NCI-H226 (cell line): Measurements from ENCODE around the gene TBX15.
"Not testable (repeated sequence)": the region's sequence is repeated elsewhere in the genome, so short reads cannot be mapped to it uniquely, and the experiment has no call there.

Experiments used
- DNase-seq: peaks from one replicate; pipeline ENCODE4 v3.0.0-alpha.2; 2015

The TBX15 gene

DNA sequence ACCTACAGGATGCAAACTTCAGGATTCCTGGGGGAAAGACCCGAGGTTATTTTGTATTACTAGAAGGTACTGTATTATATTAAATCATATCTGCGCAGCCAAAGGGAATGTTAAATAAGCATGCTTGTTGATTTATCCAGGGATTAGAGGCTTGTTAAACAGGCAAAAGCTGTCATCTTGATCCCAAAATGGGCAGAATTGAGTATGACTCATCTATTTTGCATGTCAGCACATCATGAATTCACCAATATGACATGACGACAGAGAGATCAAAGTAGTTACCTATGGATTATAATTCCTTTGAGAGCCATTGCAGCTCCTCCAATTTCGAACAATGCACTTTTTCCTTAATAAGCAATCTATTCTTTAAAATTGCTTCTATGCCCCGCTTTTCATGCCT is 66.1 kb downstream of the TBX15 start:
- DNase-seq: no peak

DNA sequence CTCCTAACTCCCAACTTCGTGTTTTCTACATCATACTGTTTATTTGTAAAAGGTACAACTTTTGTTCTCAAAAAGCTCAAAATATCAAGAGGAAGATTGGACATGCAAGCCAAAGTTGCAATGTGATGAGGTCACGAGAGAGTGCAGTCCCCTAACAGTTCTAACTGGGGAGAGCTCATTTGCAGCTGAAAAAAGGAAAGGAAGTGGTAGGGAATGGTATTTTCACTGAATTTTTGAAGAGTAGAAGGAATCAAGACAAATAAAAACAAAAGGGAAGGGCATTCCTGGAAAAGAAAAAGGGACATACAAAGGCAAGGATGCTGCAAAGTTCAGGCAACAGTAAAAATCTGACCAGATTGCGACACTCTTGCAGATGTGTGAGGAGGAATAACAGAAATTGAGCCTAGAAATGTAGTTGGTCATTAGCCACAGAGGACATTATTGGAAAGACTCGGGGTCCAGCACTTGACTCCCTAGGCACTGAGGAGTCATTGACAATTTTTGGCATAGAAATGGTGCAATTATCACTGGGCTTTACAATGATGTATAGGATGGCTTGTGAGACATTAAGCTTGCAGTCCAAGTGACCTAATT is 67.9 kb downstream of the TBX15 start:
- DNase-seq: no peak

GRCh38 chr1:118918940-118919259 is 69.2 kb downstream of the TBX15 start:
- no peak for DNase-seq

DNA sequence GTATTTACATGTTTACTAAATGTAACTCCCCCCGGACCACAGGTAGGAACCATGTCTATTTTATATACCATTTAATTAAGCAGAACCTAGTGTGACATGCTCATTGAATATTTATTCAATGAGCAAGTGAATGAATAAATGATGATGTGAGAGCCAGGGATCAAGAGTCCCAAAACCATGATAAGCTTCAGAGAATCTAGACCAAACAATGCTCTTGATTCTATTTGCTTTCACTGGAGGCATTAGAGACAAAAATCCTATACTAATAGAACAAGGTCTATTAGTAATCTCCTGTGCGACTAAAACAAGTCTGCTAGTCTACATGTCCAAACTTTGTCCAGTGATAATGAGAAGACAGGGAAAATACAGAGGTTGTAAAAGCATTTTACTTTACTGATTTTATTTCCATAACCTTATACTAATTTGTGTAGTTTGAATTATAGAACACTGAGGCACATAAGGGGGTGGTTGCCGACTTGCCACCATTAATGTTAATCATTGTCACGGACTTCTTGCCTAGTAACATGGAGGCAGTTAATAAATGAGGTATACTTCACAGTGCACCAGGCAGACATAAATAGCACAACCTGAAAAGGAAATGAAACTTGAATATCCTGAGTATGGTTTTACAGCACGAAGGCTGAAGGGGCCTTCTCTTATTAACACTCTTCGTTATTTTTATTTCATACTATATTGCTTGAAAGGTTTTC is 69.8 kb downstream of the TBX15 start:
- no peak for DNase-seq

DNA sequence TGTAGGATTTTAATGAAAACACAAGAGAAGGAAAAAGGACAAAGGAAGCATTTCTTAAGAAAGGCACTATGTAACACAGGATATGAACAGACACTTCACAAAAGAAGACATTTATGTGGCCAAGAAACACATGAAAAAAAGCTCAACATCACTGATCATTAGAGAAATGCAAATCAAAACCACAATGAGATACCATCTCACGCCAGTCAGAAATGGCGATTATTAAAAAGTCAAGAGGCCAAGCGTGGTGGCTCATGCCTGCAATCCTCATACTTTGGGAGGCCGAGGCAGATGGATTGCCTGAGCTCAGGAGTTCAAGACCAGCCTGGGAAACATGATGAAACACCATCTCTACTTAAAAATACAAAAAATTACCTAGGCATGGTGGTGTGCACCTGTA is 71.8 kb downstream of the TBX15 start:
- DNase-seq: not testable (repeated sequence)

GRCh38 chr1:118914379-118915161 is 73.6 kb downstream of the TBX15 start:
- no peak for DNase-seq

DNA sequence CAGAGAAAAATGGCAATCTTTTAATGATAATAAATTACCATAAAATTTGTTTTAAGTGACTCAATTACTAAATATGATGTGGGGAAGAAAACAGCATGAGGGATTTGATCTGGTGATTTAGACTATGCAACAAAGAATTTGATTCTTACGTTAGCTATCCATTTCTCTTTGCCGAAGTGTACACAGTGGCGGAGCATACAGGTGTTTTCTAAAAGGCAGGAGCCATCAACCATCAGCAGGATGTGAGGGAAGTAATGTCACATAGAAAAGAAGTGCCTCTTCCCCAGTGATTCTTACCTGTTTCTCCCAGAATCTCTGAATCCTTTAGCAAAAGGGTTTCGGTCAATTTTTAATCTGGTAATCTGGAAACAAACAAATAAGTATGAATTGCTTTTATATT is 74.3 kb downstream of the TBX15 start:
- DNase-seq: no peak

DNA sequence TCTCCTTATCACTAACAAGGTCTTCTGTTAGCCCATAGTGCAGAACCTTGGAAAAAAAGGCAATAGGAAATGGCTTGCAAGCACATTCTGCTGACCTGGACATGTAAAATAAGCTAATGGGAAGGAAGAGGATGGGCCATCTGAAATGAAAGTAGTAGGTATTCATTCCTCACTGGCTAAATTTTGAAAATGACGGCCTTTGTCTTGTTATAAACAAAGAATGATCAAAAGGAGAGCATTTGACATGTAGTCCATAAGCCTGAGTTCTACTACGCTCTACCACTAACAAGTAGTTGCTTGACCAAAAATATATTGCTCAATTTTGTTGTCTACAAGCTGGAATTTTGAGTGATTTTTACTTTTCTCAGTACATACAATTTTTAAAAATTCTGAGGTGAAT is 75.6 kb downstream of the TBX15 start:
- no peak for DNase-seq

DNA sequence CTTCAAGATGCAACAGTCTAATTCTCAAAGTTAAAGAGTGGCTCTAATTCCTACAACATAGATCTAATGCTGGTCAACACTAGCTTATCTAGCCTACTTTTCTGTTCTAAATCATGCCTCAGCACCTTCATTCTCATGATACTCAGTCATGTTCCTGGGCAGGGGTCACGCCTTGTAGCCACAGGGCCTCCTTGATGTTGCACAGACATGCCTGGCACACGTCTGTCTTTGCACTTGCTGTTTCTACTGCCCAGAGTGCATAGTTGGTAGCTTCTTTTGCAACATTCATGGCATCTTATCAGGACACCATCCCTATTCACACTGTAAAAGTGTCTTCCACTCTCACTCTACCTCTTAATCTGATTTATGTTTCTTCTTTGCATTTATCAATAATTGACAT is 76.6 kb downstream of the TBX15 start:
- no peak for DNase-seq

- no peak for DNase-seq
These were observed 80.7 kb downstream of the TBX15 start for GRCh38 chr1:118907466-118907865.

GRCh38 chr1:118905671-118906070 is 82.5 kb downstream of the TBX15 start:
- DNase-seq: no peak

- DNase-seq: no peak
These were observed 82.9 kb downstream of the TBX15 start for GRCh38 chr1:118905196-118905595.

DNA sequence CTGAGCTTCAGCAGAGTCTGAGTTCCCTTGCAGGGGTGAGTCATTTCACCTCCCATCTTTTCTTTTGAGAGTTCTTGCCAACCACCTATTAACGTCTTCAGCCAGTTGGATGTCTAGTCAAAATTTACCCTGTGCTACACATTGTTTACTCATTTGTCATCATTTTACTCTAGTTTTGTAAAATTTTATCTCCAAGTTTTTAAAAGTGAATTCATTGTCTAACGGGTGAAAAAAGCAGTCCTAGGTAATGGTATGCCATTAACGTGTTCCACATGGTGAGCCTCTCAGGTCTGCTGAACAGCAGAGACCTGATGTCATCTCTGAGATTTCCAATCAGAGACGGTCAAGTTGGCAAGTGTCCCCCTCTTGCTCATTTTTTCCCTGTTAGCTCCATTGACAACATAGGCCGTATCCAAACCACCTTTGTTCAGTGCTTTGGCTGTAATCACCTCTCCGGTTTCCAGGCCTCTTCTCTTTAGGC is 85.4 kb downstream of the TBX15 start:
- DNase-seq: no peak

GRCh38 chr1:118902299-118902698 is 85.8 kb downstream of the TBX15 start:
- no peak for DNase-seq

GRCh38 chr1:118900643-118901440 is 87.3 kb downstream of the TBX15 start:
- DNase-seq: no peak

DNA sequence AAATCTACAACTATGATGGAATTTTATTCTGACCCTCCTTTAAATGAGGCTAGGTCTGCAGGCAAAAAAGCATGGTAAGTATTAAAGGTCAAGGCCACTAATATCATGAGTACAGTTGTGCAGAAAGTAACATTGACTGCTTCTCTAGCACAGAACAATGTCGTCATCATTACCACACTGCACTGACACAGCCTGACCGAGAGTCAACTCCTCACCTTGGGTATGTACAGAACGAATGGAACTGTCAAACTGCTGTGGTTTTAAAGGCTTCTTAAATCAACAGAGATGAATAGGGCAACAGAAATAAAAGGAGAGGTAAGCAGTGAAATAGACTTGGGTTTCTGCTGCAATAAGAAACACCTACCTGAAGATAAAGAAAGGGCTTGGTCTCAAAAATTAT is 88.8 kb downstream of the TBX15 start:
- no peak for DNase-seq

- DNase-seq: no peak
These were observed 89.4 kb downstream of the TBX15 start for GRCh38 chr1:118898712-118899111.

- DNase-seq: no peak
These were observed 91.7 kb downstream of the TBX15 start for GRCh38 chr1:118896416-118896815.

- DNase-seq: no peak
These were observed 93.3 kb downstream of the TBX15 start for GRCh38 chr1:118894836-118895235.

DNA sequence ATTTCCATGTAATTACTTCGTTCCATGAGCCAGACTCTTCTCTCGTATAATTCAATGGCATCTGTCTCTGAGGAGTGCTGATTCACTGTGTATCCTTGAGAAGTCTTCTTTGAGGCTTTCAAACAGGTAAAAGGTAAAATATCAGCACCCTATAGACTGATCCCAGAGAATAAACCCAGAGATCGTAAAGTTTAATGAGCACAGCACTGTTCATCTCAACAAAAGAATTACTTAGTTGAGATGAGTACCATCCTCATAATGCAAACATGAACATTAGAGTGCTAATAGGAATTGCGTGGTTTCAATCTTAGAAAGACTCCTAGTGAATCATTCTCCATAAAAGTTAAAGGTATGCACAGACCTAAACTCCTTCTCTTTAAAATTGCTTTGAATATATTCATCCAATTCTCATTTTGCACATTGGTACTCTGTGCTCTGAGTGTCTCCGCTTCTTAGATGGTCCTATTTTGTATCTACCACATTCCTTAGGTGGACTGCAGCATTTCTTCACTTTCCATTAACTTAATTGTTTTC is 97.2 kb downstream of the TBX15 start:
- DNase-seq: no peak

- no peak for DNase-seq
These were observed 103.2 kb downstream of the TBX15 start for GRCh38 chr1:118884946-118885345.

DNA sequence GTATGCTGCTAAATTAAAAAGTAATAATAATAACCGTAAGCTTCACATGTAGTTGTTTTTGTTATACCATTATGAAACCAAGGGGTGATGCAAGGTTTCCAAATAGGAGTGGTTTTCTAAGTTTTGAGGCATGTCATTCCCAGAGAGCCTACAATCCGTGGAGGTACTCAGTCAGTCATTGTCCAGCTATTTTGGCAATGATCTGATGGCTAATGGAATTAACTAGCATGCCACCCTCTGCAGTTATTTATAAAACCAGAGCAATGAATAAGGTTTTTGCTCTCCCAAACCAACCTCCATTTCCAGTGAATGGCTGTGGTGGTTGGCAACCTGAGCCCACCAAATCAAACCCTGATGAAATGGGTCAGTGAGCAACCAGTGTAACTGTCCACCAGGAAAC is 106.4 kb downstream of the TBX15 start:
- no peak for DNase-seq

GRCh38 chr1:118878661-118879060 is 109.5 kb downstream of the TBX15 start:
- DNase-seq: no peak
